Hematopoietic multipotent progenitor cell treated with erythropoietin and hydrocortisone succinate and interleukin-3 and kit ligand, for 4 days (in vitro differentiated cells): ENCODE measurements around the gene KRTAP5-8.
"Not testable (repeated sequence)": the region's sequence is repeated elsewhere in the genome, so short reads cannot be mapped to it uniquely, and the experiment has no call there.

Source experiments
- DNase-seq: peaks from one replicate; pipeline ENCODE4 v3.0.0-alpha.2; 2015

The KRTAP5-8 gene

DNA sequence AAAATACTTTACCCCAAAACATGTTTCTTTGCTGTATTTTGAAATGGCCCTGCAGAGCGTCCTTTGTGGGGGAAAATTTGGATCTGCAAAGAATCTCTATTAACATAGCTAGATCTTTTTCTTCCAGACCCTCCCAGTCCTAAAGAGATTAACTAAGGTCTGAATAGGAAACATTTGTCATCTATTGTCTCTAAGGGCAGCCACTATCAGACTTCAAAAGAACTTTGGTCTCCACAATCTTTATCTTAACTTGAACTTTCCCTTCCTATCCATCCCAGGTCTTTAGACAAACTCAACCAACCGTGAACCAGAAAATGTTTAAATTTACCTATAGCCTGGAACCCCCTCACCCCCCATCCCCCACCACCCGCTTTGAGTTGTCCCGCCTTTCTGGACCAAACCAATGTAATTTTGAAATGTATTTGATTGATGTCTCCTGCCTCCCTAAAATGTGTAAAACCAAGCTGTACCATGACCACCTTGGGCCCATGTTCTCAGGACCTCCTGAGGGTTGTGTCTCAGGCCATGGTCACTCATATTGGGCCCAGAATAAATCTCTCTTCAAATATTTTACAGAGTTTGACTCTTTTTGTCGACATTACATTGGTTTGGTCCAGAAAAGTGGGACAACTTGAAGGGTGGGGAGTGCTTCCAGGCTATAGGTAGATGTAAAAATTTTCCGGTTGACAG lies 6.8 kb downstream of the KRTAP5-8 start:
- DNase-seq: no peak

DNA sequence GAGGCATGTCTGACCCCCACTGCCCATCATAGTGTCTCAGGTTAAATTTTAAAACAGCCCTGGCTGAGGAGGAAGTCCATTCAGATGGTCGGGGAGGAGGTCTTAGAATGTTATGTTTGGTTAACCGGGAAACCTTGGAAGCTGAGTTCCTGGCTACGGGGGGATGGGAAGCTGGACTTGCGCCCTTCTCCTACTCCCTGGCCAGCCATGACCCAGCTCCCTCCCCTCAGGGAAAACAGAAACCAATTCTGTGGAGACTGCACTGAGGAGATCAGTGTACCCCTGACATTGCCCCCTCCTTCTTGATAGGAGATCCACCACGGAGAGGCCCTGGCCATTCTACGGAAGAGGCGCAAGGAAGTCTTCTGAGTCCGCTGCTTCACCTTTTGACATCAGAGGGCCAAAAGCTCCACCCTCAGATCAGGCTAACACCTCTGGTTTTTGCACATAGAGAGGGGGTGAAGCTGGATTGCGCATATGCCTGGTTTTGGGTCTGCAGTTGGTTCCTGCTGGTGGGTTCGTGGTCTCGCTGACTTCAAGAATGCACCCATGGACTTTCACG lies 7.7 kb downstream of the KRTAP5-8 start:
- DNase-seq: no peak

DNA sequence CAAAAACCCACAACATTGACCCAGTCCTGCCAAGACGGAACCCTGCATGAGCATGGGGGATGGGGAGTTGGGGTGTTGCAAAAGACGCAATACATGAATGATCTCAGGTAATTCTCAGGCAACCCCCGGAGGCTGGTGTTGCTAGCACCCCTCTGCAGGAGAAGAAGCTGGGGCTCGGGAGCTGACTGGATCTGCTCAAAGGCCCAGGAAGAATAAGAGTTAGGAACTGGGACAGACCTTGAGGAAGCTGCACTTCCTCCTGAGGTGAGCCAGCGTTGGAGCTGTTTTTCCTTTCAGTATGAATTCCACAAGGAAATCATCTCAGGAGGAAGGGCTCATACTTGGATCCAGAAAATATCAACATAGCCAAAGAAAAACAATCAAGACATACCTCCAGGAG lies 10.3 kb downstream of the KRTAP5-8 start, which contains the start of gene KRTAP5-9:
Gene KRTAP5-9, plus strand, starts transcription at position 301 of the 400 bp plus-strand sequence. CDS start 238 bp downstream, outside the sequence.
- DNase-seq: no peak

DNA sequence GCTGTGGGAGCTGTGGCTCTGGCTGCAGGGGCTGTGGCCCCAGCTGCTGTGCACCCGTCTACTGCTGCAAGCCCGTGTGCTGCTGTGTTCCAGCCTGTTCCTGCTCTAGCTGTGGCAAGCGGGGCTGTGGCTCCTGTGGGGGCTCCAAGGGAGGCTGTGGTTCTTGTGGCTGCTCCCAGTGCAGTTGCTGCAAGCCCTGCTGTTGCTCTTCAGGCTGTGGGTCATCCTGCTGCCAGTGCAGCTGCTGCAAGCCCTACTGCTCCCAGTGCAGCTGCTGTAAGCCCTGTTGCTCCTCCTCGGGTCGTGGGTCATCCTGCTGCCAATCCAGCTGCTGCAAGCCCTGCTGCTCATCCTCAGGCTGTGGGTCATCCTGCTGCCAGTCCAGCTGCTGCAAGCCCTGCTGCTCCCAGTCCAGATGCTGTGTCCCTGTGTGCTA lies 10.9 kb downstream of the KRTAP5-8 start:
- DNase-seq: peak; percentile 27

DNA sequence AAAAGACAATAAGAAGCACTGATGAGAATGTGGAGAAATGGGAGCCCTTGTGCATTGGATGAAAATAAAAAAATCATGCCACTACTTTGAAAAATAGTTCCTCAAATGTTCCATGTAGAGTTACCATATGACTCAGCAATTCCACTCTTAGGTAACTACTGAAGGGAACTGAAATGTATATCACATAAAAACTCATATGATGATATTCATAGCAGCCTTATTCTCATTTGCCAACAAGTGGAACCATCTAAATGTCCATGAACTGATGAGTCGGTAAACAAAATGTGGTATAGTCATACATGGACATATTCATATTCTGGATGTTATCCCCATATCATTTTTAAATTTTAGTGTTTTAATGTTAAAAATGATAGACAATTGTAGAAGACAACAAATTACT lies 13.9 kb downstream of the KRTAP5-8 start:
- peak; percentile 62 for DNase-seq

DNA sequence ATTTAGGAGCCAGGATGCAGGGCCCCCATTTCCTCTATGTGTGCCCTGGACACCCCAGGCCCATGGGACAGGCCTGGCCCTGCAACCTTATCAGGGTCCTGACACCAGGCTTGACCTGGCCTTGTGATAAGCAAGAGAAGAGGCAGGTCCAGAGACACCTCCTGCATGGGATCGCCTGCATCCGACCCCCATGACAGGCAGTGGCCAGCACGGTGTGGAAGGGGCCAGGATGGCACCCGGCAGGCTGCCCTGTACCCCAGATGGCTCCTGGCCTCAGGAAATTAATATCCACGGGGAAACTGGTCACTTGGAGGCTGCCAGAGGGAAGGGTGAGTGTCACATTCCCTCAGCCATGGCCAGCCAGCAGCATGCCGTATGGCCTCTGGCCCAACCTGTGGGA lies 17.2 kb downstream of the KRTAP5-8 start:
- DNase-seq: no peak

DNA sequence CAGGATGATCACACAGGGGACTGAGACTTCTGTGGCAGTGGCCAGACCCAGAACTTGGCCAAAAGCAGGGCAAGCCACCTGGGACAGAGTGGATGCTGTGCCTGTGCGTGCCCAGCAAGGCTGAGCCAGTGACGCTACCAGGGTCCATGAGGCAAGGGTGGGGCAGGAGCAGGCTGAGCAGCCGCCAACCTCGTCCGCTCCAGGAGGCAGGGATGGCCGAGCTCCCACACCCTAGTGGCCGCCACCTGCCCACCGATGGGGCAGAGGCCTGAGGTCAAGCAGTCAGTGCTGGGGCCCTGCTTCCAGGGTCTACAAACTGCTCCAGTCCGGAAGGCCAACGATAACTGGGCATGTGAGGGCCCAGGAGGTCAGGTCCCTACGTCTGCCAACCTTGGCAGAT lies 17.7 kb downstream of the KRTAP5-8 start:
- no peak for DNase-seq

DNA sequence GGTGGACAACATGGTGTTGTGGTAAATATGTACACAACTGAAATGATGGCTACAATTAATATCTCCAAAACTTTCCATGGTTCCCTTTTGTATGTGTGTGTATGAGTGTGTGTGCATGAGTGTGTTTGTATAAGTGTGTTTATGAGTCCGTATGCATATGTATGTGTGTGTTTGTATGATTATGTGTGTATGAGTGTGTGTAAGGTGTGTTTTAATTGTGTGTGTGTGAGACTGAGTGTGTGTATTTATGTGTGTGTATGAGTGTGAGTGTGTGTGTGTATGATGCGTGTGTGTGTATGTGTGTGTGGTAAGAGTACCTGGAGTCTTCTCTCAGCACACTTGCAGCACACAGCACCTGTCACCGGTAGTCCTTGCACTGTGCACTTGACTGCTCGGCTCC lies 18.2 kb downstream of the KRTAP5-8 start:
- DNase-seq: no peak

DNA sequence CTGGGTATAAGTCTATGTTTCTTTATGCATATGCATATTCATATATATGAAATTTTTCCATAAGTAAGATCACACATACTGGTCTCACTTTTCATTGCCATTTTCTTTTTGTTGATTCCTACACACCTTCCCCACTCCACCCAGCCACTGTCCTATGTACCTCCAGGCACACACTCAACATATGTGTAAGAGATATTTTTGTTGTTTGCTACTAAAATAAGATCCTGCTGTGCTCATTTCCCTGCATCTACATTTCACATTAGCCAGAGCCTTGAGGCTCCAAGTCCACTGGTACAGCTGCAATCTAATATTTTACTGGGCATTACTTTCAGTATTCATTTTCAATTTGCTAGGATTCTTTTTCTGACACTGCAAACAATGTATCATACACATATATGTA lies 19.4 kb downstream of the KRTAP5-8 start:
- no peak for DNase-seq

DNA sequence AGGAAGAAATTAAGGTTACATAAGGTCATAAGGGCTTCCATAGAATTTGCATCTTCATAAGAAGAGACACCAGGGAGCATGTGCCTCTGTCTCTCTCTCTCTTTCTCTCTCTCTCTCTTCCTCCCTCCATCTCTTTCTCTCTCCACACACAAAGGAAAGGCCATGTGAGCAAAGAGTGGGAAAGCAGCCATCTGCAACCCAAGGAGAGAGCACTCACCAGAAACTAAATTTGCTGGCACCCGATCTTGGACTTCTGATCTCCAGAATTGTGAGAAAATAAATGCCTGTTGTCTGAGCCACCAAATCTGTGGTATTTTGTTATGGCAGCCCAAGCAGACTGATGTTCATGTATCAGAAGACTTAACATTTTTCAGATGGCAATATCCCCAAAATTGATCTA lies 21.2 kb downstream of the KRTAP5-8 start:
- DNase-seq: no peak

DNA sequence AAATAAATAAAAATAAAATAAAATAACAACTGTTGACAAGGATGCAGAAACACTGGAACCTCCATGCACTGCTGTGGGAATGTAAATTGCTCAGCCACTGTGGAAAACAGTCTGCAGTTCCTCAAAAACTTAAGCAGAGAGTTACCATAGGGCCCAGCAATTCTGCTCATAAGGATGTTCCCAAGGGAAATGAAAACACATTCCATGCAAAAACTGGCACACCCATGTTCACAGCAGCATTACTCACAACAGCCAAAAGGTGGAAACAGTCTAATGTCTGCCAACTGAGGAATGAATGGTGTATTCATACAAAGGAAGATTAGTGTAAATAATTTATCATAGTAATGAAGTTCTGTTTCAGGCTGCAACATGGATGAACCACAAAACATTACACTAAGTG lies 24.3 kb downstream of the KRTAP5-8 start:
- DNase-seq: no peak

DNA sequence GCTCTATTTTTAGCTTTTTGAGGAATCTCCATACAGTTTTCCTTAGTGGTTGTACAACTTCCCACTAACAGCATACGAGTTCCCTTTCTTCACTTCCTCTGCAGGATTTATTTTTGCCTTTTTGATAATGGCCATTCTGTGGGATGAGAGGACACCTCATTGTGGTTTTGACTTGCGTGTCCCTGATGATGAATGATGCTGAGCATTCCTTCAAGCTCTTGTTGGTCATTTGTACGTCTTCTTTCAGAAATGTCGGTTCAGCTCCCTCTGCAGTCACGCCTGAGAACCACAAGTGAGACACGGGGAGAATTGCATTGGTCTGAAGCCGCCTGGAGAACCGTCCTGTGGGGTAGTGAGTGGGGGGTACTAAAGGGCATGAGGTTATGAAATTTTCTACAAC lies 25.6 kb downstream of the KRTAP5-8 start:
- DNase-seq: peak; percentile 79

DNA sequence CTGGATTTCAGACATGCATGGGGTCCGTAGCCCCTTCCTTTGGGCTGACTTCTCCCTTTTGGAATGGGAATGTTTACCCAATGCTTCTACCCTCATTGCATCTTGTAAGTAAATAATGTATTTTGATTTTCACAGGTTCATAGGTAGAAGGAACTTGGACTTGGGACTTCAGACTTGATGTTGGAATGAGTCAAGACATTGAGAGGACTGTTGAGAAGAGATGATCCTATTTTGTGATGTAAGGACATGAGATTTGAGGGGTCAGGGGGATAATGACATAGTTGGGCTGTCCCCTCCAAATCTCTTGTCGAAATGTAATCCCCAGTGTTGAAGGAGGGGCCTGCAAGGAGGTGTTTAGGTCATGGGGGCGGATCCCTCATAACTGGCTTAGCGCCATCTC lies 26.6 kb downstream of the KRTAP5-8 start:
- DNase-seq: no peak

DNA sequence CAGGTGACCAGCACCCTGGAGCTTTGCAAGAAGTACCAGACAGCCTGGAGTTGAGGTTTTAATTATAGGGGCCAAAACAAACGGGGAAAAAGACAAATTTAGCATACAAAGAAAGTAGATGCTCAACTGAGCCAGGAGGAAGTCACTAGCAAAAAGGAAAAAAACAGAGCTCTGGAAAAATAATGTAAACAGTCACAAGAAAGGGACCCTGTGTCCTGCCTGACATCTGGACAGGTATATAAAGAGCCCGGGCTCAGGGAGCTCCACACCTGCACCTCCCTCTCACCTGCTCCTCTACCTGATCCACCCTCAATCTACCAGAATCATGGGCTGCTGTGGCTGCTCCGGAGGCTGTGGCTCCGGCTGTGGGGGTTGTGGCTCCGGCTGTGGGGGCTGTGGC lies 27.4 kb downstream of the KRTAP5-8 start, which contains the start of gene KRTAP5-10:
Gene KRTAP5-10, plus strand, starts transcription at position 301 of the 400 bp plus-strand sequence. Its CDS starts 25 bp downstream, at position 326.
- no peak for DNase-seq

DNA sequence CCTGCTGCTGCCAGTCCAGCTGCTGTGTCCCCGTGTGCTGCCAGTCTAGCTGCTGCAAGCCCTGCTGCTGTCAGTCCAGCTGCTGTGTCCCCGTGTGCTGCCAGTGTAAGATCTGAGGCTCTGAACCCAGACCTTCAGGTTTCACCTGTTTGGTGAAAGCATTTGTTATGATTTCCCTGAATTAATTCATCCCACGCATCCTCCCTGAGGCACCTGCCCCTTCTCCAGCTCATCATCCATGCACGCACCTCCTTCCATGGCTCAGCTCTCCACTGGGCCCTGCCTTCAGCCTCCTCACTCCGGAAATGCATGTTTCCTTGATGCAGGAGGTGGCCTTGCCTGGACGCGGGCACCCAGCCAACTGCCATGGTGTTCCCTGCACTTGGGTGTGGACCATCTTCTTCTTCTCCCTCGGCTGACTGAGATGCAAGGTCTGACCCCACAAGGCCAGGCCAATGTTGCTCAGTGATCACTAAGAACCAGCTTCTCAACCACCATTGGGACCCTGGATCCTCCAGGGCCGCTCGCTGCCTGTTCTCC lies 28.3 kb downstream of the KRTAP5-8 start:
- DNase-seq: no peak

DNA sequence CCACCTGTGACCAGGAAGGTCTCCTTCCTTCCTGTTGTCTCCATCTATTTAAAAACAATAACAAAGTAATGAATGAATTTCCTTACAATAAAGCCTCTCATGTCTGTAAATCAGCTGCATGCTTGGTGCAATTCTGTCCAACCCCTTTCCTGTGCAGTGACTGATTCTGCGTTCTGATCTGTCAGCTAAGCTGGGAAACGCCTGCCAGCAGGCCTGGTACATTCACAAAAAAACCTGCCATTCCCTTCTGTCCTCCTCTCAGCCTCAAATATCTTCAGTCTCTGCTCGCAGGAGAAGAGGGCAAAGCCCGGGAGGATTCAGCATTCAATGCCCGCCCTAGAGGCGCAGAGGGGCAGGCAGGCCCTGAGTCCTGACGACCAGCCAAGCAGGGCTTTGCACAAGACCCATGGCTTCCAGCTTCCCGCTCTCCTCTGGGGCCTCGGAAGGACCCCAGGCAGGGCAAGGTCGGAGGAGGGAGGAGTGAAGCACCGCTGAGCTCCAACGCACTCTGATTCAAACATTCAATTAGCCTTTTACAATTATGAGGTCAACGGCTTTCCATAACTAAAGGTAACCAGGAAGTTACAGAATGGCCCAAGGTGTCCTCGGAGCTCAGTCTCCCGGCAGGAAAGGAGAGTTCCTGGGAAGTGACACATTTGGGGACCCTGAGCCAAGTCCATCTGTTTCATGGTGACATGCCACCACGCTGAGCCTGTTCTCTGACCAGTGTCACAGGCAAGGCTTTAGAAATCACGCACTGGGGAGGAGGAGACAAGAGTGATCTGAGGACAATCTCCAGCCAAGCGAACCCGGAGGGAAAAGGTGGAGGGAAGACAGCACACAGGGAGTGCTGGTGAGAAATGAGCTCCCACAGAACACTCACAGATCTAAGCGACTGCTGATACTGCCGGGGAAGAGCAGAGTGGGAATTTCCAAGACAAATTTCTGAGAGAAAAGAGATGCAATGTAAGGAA lies 29.1 kb downstream of the KRTAP5-8 start:
- not testable (repeated sequence) for DNase-seq

DNA sequence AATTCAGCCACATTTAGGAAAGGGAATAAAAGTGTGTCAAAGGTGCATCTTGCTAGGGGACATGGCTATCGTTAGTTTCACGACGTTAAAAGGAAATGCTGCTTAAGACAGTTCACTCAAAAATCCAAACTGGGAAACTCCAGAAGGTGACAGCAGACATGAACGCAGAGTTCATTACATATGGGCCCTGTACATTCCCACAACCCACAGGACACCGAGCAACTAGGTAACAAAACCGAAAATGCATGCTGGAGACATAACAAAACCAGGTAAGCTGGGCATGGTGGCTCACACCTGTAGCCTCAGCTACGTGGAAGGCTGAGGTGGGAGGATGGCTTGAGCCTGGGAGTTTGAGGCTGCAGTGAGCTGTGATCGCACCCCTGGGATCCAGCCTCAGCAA lies 29.8 kb downstream of the KRTAP5-8 start:
- not testable (repeated sequence) for DNase-seq

DNA sequence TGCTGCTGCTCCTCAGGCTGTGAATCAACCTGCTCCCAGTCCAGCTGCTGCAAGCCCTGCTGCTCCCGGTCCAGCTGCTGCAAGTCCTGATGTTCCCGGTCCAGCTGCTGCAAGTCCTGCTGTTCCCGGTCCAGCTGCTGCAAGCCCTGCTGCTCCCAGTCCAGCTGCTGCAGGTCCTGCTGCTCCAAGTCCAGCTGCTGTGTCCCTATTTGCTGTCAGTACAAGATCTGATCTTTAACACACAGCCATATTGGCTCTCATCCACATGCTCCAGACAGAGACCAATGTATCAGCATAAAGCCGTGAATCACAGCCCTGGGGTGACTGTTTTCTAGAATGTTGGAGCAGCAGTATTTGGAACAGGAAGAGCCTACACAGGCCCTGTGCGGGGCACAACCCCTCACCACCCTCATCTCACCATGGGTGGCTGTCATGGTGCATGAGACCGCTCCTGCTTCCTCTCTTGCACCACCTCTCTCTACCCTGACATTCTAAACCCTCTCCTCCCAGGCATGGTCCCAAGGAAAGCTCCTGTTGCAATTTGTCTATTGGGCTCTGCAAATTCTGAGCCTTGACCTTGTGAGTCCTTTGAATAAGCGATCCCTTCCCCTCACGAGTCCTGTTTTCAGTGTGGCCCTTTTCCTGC lies 31.0 kb downstream of the KRTAP5-8 start:
- DNase-seq: no peak

DNA sequence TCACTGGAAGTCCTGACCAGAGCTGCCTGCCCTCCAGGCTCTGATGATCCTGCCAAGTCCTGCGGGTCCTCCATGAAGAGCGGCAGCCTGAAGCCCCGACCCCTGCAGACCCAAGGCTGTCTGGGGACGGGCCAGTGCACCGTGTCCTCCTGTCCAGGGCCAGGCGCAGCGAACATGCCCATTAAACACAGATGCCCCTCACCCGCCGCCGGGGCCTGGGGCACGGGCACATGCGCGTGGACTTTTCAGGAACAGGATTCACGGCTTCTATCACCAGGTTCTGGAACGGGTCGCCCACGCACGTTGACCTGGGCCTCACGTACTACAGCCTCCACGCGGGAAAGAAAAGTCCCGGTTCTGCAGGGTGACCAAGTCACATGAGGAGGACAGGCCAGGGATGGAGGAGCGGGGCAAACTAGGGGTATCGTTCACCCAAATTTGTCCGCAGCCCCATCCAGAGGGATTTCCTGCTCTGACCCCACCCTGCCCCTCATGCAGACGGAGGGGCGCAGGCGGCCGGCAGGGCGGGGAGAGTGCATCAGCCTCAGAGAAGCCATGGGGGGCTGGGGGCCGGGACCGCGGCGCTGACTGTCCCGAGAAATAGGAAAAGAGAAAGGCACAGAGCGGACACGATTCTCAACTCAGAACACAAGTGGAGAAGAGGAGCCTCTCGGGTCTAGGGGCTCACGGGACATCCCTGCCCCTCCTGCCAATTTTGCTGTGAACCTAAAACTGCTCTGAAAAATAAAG lies 33.5 kb downstream of the KRTAP5-8 start:
- not testable (repeated sequence) for DNase-seq

DNA sequence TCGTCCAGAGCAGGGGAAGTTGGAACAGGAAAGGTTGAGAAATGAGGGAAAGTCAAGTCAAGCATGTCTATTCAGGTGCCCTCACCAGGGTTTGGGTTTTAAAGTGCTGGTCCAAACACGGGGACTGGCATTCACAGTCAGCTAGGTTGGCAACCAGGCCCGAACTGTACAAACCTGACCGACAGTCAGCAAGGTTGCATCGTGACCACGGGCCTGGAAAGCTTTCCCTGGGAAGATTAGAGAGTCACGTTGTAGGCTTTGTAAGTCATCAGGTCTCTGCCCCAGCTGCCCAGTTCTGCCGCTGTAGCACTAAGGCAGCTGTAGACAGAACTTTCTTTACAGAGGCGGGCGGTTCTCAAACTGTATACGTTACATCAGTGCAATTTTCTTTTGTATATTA lies 35.0 kb downstream of the KRTAP5-8 start:
- no peak for DNase-seq

DNA sequence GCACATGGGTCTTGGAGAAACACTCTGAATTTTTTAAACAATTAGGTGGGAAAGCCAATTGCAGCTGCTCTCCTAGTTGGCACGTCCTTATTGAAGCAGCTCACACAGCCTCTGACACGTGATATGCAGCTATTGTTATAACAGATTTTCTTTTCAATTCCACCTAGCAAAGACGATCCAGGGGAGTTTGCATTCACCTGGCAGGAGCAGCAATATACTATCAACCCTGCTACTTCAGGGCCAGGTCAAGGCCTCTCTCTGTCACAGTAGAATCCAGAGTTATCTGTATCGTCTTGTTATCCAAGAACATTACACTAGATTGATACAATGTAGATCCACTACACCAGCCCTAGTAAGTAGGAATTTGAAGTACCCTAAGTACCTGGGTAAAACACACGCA lies 36.6 kb downstream of the KRTAP5-8 start:
- no peak for DNase-seq
